Stimulated activated CD4-positive, alpha-beta T cell treated with anti-CD3 and anti-CD28 coated beads, Interleukin-1b, Interleukin-23, amount 100 ng/mL, for 4 hours (primary cell): Measurements from ENCODE around the gene PKN1.
A peak's percentile ranks its signal among the peaks of the same experiment; 100 is the strongest.
"Not testable (repeated sequence)": the region's sequence is repeated elsewhere in the genome, so short reads cannot be mapped to it uniquely, and the experiment has no call there.

Experiments used
- DNase-seq, 2 donors: peaks; one replicate each; pipeline ENCODE4 v3.0.0-alpha.2; 2020; ENCODE audit warnings: low read depth in 2 of 2

The PKN1 gene

GRCh38 chr19:14432791-14433553 lies at the start of gene PKN1:
TSS of gene PKN1 (plus strand) at chr19:14433306. CDS start at chr19:14433522, 216 bp downstream.
- DNase-seq: peak in 1 of 2 donors; percentile 64

GRCh38 chr19:14383661-14384555 lies 49.2 kb upstream of the PKN1 start:
- no peak for DNase-seq

DNA sequence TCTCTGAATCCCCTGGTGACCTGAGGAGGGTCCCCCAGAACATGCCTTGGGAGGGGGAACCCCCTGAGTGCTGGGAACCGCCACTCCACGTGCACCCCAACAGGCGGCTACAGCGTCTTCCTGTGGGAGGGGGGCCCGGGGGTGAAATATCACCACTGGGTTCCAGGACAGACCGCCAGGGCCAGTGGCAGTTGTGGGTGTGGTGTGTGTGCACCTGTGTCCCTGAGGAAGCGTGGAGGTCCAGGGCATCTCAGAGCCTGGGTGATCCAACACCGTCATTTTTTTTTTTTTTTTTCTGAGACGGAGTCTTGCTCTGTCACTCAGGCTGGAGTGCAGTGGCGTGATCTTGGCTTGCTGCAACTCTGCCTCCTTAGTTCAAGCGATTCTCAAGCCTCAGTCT lies 47.6 kb upstream of the PKN1 start:
- no peak for DNase-seq

DNA sequence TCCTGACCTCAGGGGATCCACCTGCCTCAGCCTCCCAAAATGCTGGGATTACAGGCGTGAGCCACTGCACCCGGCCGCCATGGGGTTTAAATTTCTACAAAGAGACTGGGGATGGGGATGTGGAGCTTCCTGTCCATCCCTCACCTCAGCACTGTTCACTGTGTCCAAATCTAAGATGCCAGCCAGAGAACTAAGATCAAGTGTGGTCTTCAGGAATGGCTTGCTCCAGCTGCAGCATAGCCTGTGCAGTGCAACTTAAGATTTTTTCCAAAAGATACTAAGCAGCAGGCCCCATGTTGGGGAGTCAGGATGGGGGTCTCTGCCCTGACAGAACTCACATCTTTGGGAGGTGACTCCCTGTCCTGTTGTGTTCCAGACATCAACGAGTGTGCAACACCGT lies 42.6 kb upstream of the PKN1 start:
- DNase-seq: no peak

DNA sequence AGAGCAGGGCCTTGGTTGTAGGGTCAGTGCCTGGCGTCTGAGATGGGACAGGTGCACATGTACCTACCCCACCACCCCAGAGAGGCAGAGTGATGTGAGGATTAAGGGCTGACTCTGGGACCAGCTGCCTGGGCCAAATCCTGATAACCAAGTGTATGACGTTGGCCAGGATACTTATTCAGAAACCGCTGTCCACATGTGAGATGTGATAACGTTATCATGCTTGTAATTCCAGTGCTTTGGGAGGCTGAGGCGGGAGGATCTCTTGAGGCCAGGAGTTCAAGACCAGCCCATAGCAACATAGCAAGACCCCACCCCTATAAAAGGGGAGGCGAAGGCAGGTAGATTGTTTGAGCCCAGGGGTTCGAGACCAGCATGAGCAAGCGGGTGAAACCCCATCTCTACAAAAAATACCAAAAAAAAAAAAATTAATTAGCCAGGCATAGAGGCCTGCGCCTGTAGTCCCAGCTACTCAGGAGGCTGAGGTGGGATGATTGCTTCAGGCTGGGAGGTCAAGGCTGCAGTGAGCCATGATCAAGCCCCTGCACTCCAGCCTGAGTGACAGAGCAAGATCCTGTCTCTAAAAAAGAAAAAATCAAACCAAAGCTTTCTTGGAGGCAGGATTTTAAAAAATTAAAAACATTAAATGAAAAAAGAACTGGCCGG lies 41.8 kb upstream of the PKN1 start:
- no peak for DNase-seq

- DNase-seq: no peak
Observed at GRCh38 chr19:14393329-14393728, 39.8 kb upstream of the PKN1 start.

DNA sequence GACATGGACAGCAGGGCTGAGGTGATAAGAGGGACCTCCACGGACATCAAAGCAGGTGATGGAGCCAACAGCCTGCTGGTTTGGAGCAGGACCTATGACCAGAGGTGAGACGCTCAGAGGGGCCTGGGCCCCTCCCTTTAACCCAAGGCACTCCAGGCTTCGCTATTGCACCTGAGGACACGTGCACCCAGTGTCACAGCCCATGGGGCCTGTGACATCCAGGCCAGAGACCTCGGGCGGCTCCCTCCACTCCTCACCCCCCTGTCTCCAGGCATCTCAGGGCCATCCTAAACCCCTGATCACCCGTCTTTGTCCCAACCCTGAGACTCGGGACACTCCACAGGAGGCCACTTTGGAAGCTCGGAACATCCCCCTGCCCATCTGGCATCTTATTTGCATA lies 38.9 kb upstream of the PKN1 start:
- DNase-seq: no peak

DNA sequence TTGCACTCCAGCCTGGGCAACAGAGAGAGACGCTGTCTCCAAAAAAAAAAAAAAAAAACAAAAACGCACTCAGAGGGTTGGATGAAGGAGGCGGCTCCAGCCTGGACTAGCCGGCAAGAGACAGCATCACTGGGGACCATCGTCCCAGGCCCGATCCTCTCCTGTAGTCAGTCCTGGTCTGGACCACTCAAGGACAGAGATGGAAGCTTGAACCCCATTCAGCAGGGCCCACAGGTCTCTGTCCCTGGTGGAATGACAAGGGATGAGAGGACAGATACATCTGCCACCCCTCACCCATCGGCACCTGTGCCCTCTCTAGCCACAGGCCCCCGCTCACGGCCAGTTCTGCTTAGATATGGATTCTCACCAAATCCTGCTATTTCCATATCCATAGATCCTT lies 37.8 kb upstream of the PKN1 start:
- DNase-seq: no peak

GRCh38 chr19:14395710-14396336 lies 37.3 kb upstream of the PKN1 start:
- DNase-seq: no peak

GRCh38 chr19:14396730-14397129 lies 36.4 kb upstream of the PKN1 start:
- DNase-seq: not testable (repeated sequence)

DNA sequence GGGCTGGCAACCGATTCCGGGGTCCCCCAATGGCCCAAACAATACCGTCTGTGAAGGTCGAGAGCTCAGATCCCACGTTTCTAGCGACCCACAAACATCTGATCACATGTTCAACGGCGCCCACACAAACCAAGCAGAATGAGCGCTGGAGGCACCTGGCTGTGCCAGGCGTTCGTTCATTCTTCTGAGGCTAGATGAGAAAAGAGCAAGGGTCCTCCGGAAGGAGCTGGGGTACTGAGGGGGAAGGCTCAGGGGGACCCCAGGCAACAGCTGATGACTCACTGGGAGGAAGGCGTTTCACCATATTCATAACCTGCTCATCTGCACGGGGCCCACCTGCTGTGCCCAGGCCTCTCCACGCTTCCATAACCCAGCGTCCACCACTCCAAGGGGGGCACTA lies 35.9 kb upstream of the PKN1 start:
- DNase-seq: not testable (repeated sequence)

DNA sequence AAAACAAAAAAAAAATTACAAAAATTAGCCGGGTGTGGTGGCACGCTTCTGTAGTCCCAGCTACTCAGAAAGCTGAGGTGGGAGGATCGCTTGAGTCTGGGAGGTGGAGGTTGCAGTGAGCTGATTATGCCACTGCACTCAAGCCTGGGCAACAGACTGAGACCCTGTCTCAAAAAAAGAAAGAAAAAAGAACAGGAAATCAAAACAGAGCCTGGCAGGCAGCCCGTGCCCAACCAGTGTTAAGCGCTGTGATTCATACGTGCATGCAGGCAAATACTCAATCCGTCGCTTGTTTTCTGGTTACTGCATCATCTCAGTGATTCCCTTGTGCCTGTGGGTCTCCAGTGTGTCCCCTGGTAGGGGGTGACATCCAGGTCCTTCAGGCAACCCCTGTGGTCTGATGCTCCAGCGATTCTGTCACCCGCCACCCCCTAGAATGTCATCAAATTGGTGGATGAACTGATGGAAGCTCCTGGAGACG lies 32.1 kb upstream of the PKN1 start:
- DNase-seq: no peak

- no peak for DNase-seq
Observed at GRCh38 chr19:14401468-14402195, 31.5 kb upstream of the PKN1 start.

- no peak for DNase-seq
Observed at GRCh38 chr19:14402332-14403144, 30.6 kb upstream of the PKN1 start.

- not testable (repeated sequence) for DNase-seq
Observed at GRCh38 chr19:14403145-14403930, 29.8 kb upstream of the PKN1 start.

GRCh38 chr19:14404312-14404711 lies 28.8 kb upstream of the PKN1 start:
- DNase-seq: no peak

DNA sequence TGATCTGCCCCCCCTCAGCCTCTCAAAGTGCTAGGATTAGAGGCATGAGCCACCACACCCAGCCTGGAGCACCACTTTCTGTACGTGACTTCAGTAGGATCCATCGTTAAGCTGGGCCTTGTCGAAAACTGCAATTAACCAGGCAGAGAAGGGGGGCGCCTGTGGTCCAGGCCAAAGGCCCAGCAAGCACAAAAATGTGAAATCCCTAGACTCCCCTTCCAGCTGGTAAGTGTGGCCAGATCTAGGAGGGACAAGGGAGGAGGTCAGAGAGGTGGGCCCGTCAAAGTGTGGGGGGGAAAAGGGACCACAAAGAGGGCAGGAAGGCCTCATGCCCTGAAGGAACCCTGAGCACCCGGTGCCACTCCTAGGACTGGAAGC lies 27.7 kb upstream of the PKN1 start:
- DNase-seq: no peak

DNA sequence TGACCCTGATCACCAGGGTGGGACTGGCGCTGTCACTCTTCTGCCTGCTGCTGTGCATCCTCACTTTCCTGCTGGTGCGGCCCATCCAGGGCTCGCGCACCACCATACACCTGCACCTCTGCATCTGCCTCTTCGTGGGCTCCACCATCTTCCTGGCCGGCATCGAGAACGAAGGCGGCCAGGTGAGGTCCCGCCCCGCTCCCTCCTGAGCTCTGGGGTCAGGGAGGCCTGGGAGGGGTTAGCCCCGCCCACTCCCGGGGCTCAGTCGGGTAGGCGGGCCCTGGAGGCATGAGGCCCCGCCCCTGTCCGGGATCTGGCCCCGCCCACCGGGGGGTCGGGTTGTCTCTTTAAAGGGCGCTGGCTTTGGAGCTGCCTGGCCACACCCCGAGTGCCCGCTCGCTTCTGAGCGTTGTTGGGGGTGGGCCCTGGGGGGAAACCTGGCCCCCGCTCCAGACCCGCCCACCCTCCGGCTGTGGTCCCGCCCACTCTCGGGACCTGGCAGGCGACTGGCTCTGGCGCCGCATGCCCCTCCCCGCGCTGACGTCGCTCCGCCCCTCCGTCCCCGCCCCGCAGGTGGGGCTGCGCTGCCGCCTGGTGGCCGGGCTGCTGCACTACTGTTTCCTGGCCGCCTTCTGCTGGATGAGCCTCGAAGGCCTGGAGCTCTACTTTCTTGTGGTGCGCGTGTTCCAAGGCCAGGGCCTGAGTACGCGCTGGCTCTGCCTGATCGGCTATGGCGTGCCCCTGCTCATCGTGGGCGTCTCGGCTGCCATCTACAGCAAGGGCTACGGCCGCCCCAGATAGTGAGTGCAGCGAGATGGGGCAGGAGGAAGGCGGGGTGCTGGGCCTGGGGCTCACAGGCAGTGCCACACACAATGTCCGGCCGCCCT lies 27.1 kb upstream of the PKN1 start:
- DNase-seq: peak; percentile 86
